Measurements from ENCODE around the gene RAI2.

GRCh38 chrX:17854069-17854468, 7.0 kb downstream of the RAI2 start:
- no peak for TF ChIP-seq CTCF (IDR thresholded peaks at IDR 0.05)
- no peak for TF ChIP-seq POLR2A (IDR thresholded peaks at IDR 0.05)

All from testis (tissue), 2 donors.